Measurements from ENCODE around the gene ARID5B.

Gene ARID5B

GRCh38 chr10:61892961-61893360, 8.5 kb upstream of the ARID5B start:
- TF ChIP-seq FOXA1 (IDR thresholded peaks at IDR 0.05) = no peak
- no peak for TF ChIP-seq ARNT (IDR thresholded peaks at IDR 0.05)
- no peak for TF ChIP-seq SP1 (IDR thresholded peaks at IDR 0.05)
- TF ChIP-seq HDGF (IDR thresholded peaks at IDR 0.05; ENCODE audit: borderline replicate concordance) = no peak
- no peak for TF ChIP-seq FOXM1 (IDR thresholded peaks at IDR 0.05; ENCODE audit: borderline replicate concordance)
- no peak for TF ChIP-seq TARDBP (IDR thresholded peaks at IDR 0.05)
- no peak for TF ChIP-seq LEF1 (IDR thresholded peaks at IDR 0.05; ENCODE audit: borderline replicate concordance)
- no peak for TF ChIP-seq L3MBTL2 (conservative IDR thresholded peaks at IDR 0.05)
- TF ChIP-seq NFRKB (IDR thresholded peaks at IDR 0.05) = no peak
- no peak for TF ChIP-seq FOXK2 (IDR thresholded peaks at IDR 0.05)
- DNase-seq (ENCODE audit: extremely low spot score) = no peak
- POLR2A ChIA-PET = no interaction called here
- CTCF ChIA-PET = interaction anchor here (0.6 to 0.7 kb wide), 2 partner anchors 48 to 222 kb away, joined by 4 to 7 read pairs; no protein-coding TSS in a partner anchor

- no peak for DNase-seq (ENCODE audit: extremely low spot score)
- POLR2A ChIA-PET = no interaction called here
- CTCF ChIA-PET = no interaction called here
- TF ChIP-seq SP1 (IDR thresholded peaks at IDR 0.05) (no peak), HDGF (IDR thresholded peaks at IDR 0.05; ENCODE audit: borderline replicate concordance) (no peak)
Measured at GRCh38 chr10:61894133-61894532, 7.4 kb upstream of the ARID5B start.

GRCh38 chr10:61895898-61896600, 5.5 kb upstream of the ARID5B start:
- TF ChIP-seq SP1 (IDR thresholded peaks at IDR 0.05) (no peak), PKNOX1 (IDR thresholded peaks at IDR 0.05) (peak; percentile 23; the same call in 1 of the 2 replicates)
- CTCF ChIA-PET = interaction anchor here (0.6 to 1.1 kb wide), 6 partner anchors 10 to 154 kb away, joined by 3 to 6 read pairs (median 3); no protein-coding TSS in a partner anchor
- POLR2A ChIA-PET = interaction anchor here (0.7 kb wide), 1 partner anchor 140 kb away, joined by 3 read pairs; no protein-coding TSS in a partner anchor
- no peak for DNase-seq (ENCODE audit: extremely low spot score)

- CTCF ChIA-PET = interaction anchor here (0.5 to 1.5 kb wide), 13 partner anchors 9 to 470 kb away, joined by 3 to 8 read pairs (median 3); no protein-coding TSS in a partner anchor
- TF ChIP-seq L3MBTL2 (conservative IDR thresholded peaks at IDR 0.05) (peak; percentile 86), TARDBP (IDR thresholded peaks at IDR 0.05) (no peak)
- POLR2A ChIA-PET = interaction anchor here (0.6 to 1.4 kb wide), 7 partner anchors 50 to 161 kb away, joined by 3 to 5 read pairs (median 3); no protein-coding TSS in a partner anchor
- peak; percentile 71 for DNase-seq (ENCODE audit: extremely low spot score)
Measured at GRCh38 chr10:61896854-61897661, 4.4 kb upstream of the ARID5B start.

- DNase-seq (ENCODE audit: extremely low spot score) = peak; percentile 37
- TF ChIP-seq FOXK2 (IDR thresholded peaks at IDR 0.05) (no peak), ZNF384 (IDR thresholded peaks at IDR 0.05) (peak; percentile 91)
- POLR2A ChIA-PET = interaction anchor here (0.9 to 1.4 kb wide), 5 partner anchors 142 to 160 kb away, joined by 3 to 5 read pairs (median 3); no protein-coding TSS in a partner anchor
- CTCF ChIA-PET = interaction anchor here (0.8 to 1.5 kb wide), 3 partner anchors 15 to 165 kb away, joined by 3 to 8 read pairs (median 3); no protein-coding TSS in a partner anchor
Measured at GRCh38 chr10:61897671-61898434, 3.6 kb upstream of the ARID5B start.

GRCh38 chr10:61898435-61898778, 3.1 kb upstream of the ARID5B start:
- POLR2A ChIA-PET = interaction anchor here (1.1 kb wide), 1 partner anchor 151 kb away, joined by 3 read pairs; no protein-coding TSS in a partner anchor
- TF ChIP-seq L3MBTL2 (conservative IDR thresholded peaks at IDR 0.05) = no peak
- no peak for TF ChIP-seq TARDBP (IDR thresholded peaks at IDR 0.05)
- no peak; the same call in 1 of the 2 replicates for TF ChIP-seq LEF1 (IDR thresholded peaks at IDR 0.05; ENCODE audit: borderline replicate concordance)
- no peak for TF ChIP-seq ZNF384 (IDR thresholded peaks at IDR 0.05)
- TF ChIP-seq SP1 (IDR thresholded peaks at IDR 0.05) = no peak
- peak; percentile 67 for TF ChIP-seq ARNT (IDR thresholded peaks at IDR 0.05)
- peak; percentile 96 for TF ChIP-seq PKNOX1 (IDR thresholded peaks at IDR 0.05)
- TF ChIP-seq ELF4 (IDR thresholded peaks at IDR 0.05) = no peak
- TF ChIP-seq HDGF (IDR thresholded peaks at IDR 0.05; ENCODE audit: borderline replicate concordance) = no peak
- peak; percentile 98 for TF ChIP-seq CTBP1 (IDR thresholded peaks at IDR 0.05; ENCODE audit: borderline replicate concordance)
- peak; percentile 58; the same call in 1 of the 2 replicates for TF ChIP-seq FOXM1 (IDR thresholded peaks at IDR 0.05; ENCODE audit: borderline replicate concordance)
- no peak for TF ChIP-seq FOXK2 (IDR thresholded peaks at IDR 0.05)
- peak; percentile 90 for TF ChIP-seq FOXA1 (IDR thresholded peaks at IDR 0.05)
- TF ChIP-seq BHLHE40 (IDR thresholded peaks at IDR 0.05; ENCODE audit: borderline replicate concordance) = no peak
- TF ChIP-seq NFRKB (IDR thresholded peaks at IDR 0.05) = no peak
- TF ChIP-seq SUZ12 (IDR thresholded peaks at IDR 0.05) = no peak
- CTCF ChIA-PET = interaction anchor here (0.8 kb wide), 1 partner anchor 147 kb away, joined by 3 read pairs; no protein-coding TSS in a partner anchor
- no peak for DNase-seq (ENCODE audit: extremely low spot score)

Measured in HEK293T (cell line).